GM21786 (cell line): ENCODE results near the gene MAST4.

Source experiments
- ATAC-seq: cut with Tn5 transposase; IDR thresholded peaks from one replicate; pipeline ENCODE4 v1.9.1; 2021; ENCODE audit not compliant: unreplicated experiment

The MAST4 gene

GRCh38 chr5:66947458-66947857 is 351.3 kb downstream of the MAST4 start:
- ATAC-seq: no peak

- no peak for ATAC-seq
Measured at GRCh38 chr5:66949066-66949465, 352.9 kb downstream of the MAST4 start.

GRCh38 chr5:66952153-66952552 is 356.0 kb downstream of the MAST4 start:
- no peak for ATAC-seq

GRCh38 chr5:66956439-66956838 is 360.2 kb downstream of the MAST4 start:
- ATAC-seq: no peak

- ATAC-seq: no peak
Measured at GRCh38 chr5:66958201-66958979, 362.2 kb downstream of the MAST4 start.

GRCh38 chr5:66958980-66959641 is 362.9 kb downstream of the MAST4 start:
- no peak for ATAC-seq

GRCh38 chr5:66959653-66960052 is 363.5 kb downstream of the MAST4 start:
- ATAC-seq: no peak

- no peak for ATAC-seq
Measured at GRCh38 chr5:66960369-66961137, 364.4 kb downstream of the MAST4 start.

GRCh38 chr5:66963559-66963971 is 367.4 kb downstream of the MAST4 start:
- no peak for ATAC-seq

- no peak for ATAC-seq
Measured at GRCh38 chr5:66966439-66966838, 370.2 kb downstream of the MAST4 start.

GRCh38 chr5:66967102-66967501 is 370.9 kb downstream of the MAST4 start:
- ATAC-seq: no peak

- no peak for ATAC-seq
Measured at GRCh38 chr5:66967826-66968262, 371.7 kb downstream of the MAST4 start.

GRCh38 chr5:66969484-66969883 is 373.3 kb downstream of the MAST4 start:
- no peak for ATAC-seq

GRCh38 chr5:66969963-66970362 is 373.8 kb downstream of the MAST4 start:
- no peak for ATAC-seq

- ATAC-seq: no peak
Measured at GRCh38 chr5:66972004-66972403, 375.8 kb downstream of the MAST4 start.

GRCh38 chr5:66974256-66974655 is 378.1 kb downstream of the MAST4 start:
- no peak for ATAC-seq

GRCh38 chr5:66976108-66976507 is 379.9 kb downstream of the MAST4 start:
- no peak for ATAC-seq

GRCh38 chr5:66979738-66980137 is 383.5 kb downstream of the MAST4 start:
- ATAC-seq: no peak

- no peak for ATAC-seq
Measured at GRCh38 chr5:66981266-66982055, 385.3 kb downstream of the MAST4 start.

- ATAC-seq: no peak
Measured at GRCh38 chr5:66982056-66982387, 385.8 kb downstream of the MAST4 start.

GRCh38 chr5:66982470-66982869 is 386.3 kb downstream of the MAST4 start:
- no peak for ATAC-seq
